BLaER1 (cell line): Measurements from ENCODE around the gene SIK3.

Experiments
- H3K27ac ChIP-seq: shearing (Covaris generic); formaldehyde crosslinking; 2 replicates; pipeline ENCODE4 v1.8.1; 2022
- H3K27me3 ChIP-seq: shearing (Covaris generic); formaldehyde crosslinking; 2 replicates; pipeline ENCODE4 v1.8.1; 2022
- H3K36me3 ChIP-seq: shearing (Covaris generic); formaldehyde crosslinking; 2 replicates; pipeline ENCODE4 v1.8.1; 2022
- H3K4me1 ChIP-seq: shearing (Covaris generic); formaldehyde crosslinking; 2 replicates; pipeline ENCODE4 v1.8.1; 2022
- H3K4me2 ChIP-seq: shearing (Covaris generic); formaldehyde crosslinking; 2 replicates; pipeline ENCODE4 v1.8.1; 2022
- H3K4me3 ChIP-seq: shearing (Covaris generic); formaldehyde crosslinking; 2 replicates; pipeline ENCODE4 v1.8.1; 2022
- H3K9ac ChIP-seq: shearing (Covaris generic); formaldehyde crosslinking; 2 replicates; pipeline ENCODE4 v1.8.1; 2022
- H3K9me3 ChIP-seq: shearing (Covaris generic); formaldehyde crosslinking; 2 replicates; pipeline ENCODE4 v1.8.1; 2022
- H4K20me1 ChIP-seq: shearing (Covaris generic); formaldehyde crosslinking; 2 replicates; pipeline ENCODE4 v1.8.1; 2022
- Cebpa-rat ChIP-seq: shearing (Covaris generic); IDR thresholded peaks from 2 replicates; pipeline ENCODE4 v1.8.1; 2022

The SIK3 gene

DNA sequence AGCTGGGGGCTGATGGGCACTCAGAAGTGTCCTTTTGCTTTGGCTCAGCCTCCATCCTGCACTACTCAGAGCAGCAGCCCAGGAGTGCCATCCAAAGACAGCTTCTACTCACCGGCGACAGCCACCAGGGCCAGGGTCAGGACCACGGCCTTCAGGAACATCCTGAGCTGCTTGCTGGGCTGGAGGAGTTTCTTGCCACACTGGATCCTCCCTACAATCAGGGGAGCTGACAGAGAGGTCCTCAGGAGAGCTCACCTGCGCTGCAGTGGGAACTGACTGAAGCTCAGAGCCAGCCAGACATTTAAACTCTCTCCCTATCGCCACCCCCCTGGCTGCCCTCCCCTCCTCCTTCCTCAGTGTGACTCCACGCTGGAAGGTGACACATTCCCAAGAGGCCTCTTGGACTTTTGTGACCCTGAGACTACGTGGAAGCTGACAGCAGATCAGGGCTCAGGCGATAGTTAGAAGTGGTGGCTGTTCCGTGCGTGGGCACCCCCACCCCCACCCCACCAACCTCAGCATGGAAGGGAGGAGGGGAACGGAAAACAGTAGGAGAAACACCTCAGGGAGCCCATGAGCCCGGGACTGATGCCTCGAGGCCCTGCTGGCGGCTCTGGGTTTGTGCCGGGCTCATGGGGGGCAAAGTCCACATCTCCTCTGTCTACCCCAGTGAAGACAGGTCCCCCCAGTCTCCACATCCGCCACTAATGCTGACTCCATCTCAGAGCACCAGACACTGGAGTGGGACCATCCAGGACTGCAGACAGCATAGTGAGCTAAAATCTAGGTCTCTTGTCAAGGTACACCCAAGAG lies 275.0 kb downstream of the SIK3 start, which contains the start of gene APOA4:
APOA4 (minus strand) TSS at position 274 of the 813 bp plus-strand sequence; CDS start at position 161, 113 bp downstream.
- Histone ChIP-seq H3K9me3 (no peaks in the 10 kb centered on the region), H3K36me3 (no peaks in the 10 kb centered on the region), H3K4me3 (no peak within 1 kb of the TSS), H3K9ac (no peak within 1 kb of the TSS), H3K4me1 (no peaks in the 10 kb centered on the region), H3K4me2 (no peak within 1 kb of the TSS), H3K27ac (no peak within 1 kb of the TSS), H3K27me3 (no peaks in the 10 kb centered on the region), H4K20me1 (no peaks in the 10 kb centered on the region)
- TF ChIP-seq Cebpa-rat: no peak

DNA sequence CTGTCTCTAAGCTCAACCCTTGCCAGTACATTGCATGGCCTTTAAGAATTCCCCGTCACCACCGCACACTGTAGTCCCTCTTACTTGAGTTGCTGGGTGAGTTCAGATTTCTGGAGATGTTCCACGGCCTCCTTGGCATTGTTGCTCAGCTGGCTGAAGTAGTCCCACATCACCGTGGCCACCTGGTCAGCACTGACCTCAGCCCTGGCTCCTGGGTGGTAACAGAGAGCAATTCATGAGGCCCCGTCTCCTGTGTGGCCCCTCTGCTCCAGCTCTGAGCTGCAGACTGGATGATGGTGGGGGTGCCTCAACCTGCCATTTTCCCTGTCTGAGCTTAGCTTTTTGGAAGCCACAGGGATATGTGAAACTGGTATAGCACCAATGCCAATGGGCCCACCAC lies 275.7 kb downstream of the SIK3 start:
- no peak overlapping the region for H3K4me3 ChIP-seq
- TF ChIP-seq Cebpa-rat: no peak
- H3K27ac ChIP-seq: no peak overlapping the region
- no peaks in the 10 kb centered on the region for H3K27me3 ChIP-seq
- no peak overlapping the region for H3K4me2 ChIP-seq
- no peak overlapping the region for H3K9ac ChIP-seq
- H4K20me1 ChIP-seq: no peaks in the 10 kb centered on the region
- no peaks in the 10 kb centered on the region for H3K36me3 ChIP-seq
- no peaks in the 10 kb centered on the region for H3K4me1 ChIP-seq
- no peaks in the 10 kb centered on the region for H3K9me3 ChIP-seq

DNA sequence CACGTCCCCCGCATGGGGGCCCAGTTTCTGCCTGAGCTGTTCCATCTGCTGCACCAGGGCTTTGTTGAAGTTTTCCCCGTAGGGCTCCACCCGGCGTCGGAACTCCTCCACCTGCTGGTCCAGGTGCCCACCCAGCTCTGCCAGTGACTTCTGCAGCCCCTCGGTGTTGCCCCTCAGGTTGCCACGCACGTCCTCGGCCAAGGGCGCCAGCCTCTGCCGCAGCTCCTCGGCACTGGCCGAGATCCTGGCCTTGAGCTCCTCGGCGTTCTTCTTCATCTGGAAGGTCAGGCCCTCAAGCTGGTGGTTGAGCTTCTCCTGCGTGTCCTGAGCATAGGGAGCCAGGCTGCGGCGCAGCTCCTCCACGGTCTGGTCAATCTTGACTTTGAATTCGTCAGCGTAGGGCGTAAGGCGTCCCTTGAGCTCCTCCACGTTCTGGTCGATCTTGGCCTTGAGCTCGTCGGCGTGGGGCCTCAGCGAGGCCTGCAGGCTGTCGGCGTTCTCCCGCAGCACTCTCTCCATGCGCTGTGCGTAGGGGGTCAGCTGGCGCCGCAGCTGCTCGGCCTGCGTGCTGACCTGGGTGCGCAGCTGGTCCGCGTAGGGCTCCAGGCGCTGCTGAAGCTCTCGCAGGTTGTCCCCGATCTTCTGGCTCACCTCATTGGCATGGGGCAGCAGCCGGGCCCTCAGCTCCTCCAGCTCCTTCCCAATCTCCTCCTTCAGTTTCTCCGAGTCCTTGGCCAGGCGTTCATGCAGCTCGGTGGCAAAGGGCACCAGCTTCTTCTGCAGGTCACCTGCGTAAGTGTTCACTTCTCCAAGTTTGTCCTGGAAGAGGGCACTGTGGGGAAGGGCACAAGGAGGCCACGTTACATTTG lies 276.9 kb downstream of the SIK3 start:
- H3K4me2 ChIP-seq: no peak overlapping the region
- H4K20me1 ChIP-seq: no peaks in the 10 kb centered on the region
- no peaks in the 10 kb centered on the region for H3K27me3 ChIP-seq
- H3K4me3 ChIP-seq: no peak overlapping the region
- TF ChIP-seq Cebpa-rat: no peak
- no peak overlapping the region for H3K9ac ChIP-seq
- no peaks in the 10 kb centered on the region for H3K36me3 ChIP-seq
- H3K27ac ChIP-seq: no peak overlapping the region
- H3K4me1 ChIP-seq: no peaks in the 10 kb centered on the region
- H3K9me3 ChIP-seq: no peaks in the 10 kb centered on the region

- Histone ChIP-seq H3K4me2 (no peak overlapping the region), H3K27ac (no peak overlapping the region), H3K4me1 (no peaks in the 10 kb centered on the region), H3K4me3 (no peak overlapping the region), H3K9me3 (no peaks in the 10 kb centered on the region), H3K9ac (no peak overlapping the region), H3K27me3 (no peaks in the 10 kb centered on the region), H3K36me3 (no peaks in the 10 kb centered on the region), H4K20me1 (no peaks in the 10 kb centered on the region)
- TF ChIP-seq Cebpa-rat: no peak
Observed at GRCh38 chr11:116819049-116819448, 279.2 kb downstream of the SIK3 start.

- Histone ChIP-seq H3K4me2 (no peak overlapping the region), H3K36me3 (no peaks in the 10 kb centered on the region), H3K27me3 (no peaks in the 10 kb centered on the region), H3K27ac (no peak overlapping the region), H3K4me3 (no peak overlapping the region), H4K20me1 (no peaks in the 10 kb centered on the region), H3K9ac (no peak overlapping the region), H3K9me3 (no peaks in the 10 kb centered on the region), H3K4me1 (no peaks in the 10 kb centered on the region)
- no peak for TF ChIP-seq Cebpa-rat
Observed at GRCh38 chr11:116814502-116814901, 283.7 kb downstream of the SIK3 start.

GRCh38 chr11:116813781-116814471 lies 284.3 kb downstream of the SIK3 start:
- H3K9me3 ChIP-seq: no peaks in the 10 kb centered on the region
- no peak overlapping the region for H3K4me3 ChIP-seq
- TF ChIP-seq Cebpa-rat: no peak
- no peaks in the 10 kb centered on the region for H3K27me3 ChIP-seq
- H3K4me1 ChIP-seq: no peaks in the 10 kb centered on the region
- no peaks in the 10 kb centered on the region for H3K36me3 ChIP-seq
- H4K20me1 ChIP-seq: no peaks in the 10 kb centered on the region
- H3K4me2 ChIP-seq: no peak overlapping the region
- no peak overlapping the region for H3K27ac ChIP-seq
- H3K9ac ChIP-seq: no peak overlapping the region

GRCh38 chr11:116813170-116813569 lies 285.1 kb downstream of the SIK3 start:
- H3K4me1 ChIP-seq: no peaks in the 10 kb centered on the region
- H3K27me3 ChIP-seq: no peaks in the 10 kb centered on the region
- H3K9ac ChIP-seq: no peak overlapping the region
- no peaks in the 10 kb centered on the region for H3K9me3 ChIP-seq
- no peak for TF ChIP-seq Cebpa-rat
- H4K20me1 ChIP-seq: no peaks in the 10 kb centered on the region
- no peaks in the 10 kb centered on the region for H3K36me3 ChIP-seq
- H3K4me3 ChIP-seq: no peak overlapping the region
- H3K27ac ChIP-seq: no peak overlapping the region
- H3K4me2 ChIP-seq: no peak overlapping the region

DNA sequence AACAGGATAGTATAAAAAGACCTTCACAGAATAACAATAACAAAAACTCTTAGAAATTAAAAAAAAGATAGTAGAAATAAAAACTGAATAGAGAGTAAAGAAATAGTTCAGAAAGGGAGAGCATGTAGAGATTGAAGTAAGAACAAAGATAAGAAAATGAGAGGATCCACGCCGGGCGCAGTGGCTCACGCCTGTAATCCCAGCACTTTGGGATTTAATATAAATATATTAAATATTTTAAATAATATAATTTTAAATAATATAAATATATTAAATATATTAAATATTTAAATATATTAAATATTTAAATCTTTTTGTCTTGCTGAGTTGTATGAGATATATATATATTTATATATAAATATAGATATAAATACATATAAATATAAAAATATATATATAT lies 286.1 kb downstream of the SIK3 start:
- no peak overlapping the region for H3K9ac ChIP-seq
- H3K4me2 ChIP-seq: no peak overlapping the region
- no peaks in the 10 kb centered on the region for H3K9me3 ChIP-seq
- H4K20me1 ChIP-seq: no peaks in the 10 kb centered on the region
- no peak for TF ChIP-seq Cebpa-rat
- no peaks in the 10 kb centered on the region for H3K36me3 ChIP-seq
- no peak overlapping the region for H3K4me3 ChIP-seq
- H3K4me1 ChIP-seq: no peaks in the 10 kb centered on the region
- no peak overlapping the region for H3K27ac ChIP-seq
- no peaks in the 10 kb centered on the region for H3K27me3 ChIP-seq

GRCh38 chr11:116811194-116811593 lies 287.0 kb downstream of the SIK3 start:
- H3K27ac ChIP-seq: no peak overlapping the region

More at GRCh38 chr11:116811194-116811593, 287.0 kb downstream of the SIK3 start:
- Histone ChIP-seq H3K27me3 (no peaks in the 10 kb centered on the region), H3K4me1 (no peaks in the 10 kb centered on the region), H3K4me2 (no peak overlapping the region), H4K20me1 (no peaks in the 10 kb centered on the region), H3K9me3 (no peaks in the 10 kb centered on the region), H3K9ac (no peak overlapping the region), H3K4me3 (no peak overlapping the region), H3K36me3 (no peaks in the 10 kb centered on the region)
- TF ChIP-seq Cebpa-rat: no peak
